Sigmoid colon (tissue), 3 donors: Measurements from ENCODE around the gene CNIH4.

ENCODE experiments used
- CTCF ChIP-seq, 4 experiments: fragments of 450-650 bp in 3 of 4; fragments of 200-600 bp in 1 of 4; IDR thresholded peaks; one replicate each; pipeline ENCODE4 v1.5.1; 2016 to 2019; ENCODE audit warnings: antibody characterized with exemption in 4 of 4, mild to moderate bottlenecking in 3 of 4, moderate library complexity in 2 of 4
- POLR2A ChIP-seq, 2 donors: fragments of 450-650 bp; IDR thresholded peaks; one replicate each; pipeline ENCODE4 v1.6.1; 2016; ENCODE audit warnings: antibody characterized with exemption in 2 of 2, mild to moderate bottlenecking in 2 of 2, moderate library complexity in 2 of 2

GRCh38 chr1:224312025-224312424 is 44.7 kb upstream of the CNIH4 start:
- TF ChIP-seq CTCF (IDR thresholded peaks at IDR 0.05), result no peak
- no peak for TF ChIP-seq POLR2A (IDR thresholded peaks at IDR 0.05)
